ENCODE data around the gene KCTD19.

KCTD19 gene

DNA sequence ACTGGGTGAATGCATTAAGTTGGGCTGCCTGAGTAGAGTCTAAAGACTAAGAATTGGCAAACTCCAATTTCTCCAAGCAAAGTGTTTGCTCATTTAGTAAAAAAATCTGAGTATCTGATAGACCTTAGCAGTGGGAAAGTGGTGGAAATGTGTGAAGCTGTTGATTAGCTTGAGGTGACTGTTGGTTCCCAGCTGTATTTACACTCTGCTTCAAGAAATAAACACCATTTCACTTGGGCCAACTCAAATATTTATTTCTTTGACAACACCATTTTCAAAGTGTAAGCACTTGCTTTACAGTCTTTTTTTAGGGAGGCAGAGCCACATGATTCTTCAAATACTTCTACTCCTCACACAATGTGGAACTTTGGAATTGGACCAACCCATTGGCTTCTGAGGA is 8.7 kb downstream of the KCTD19 start:
- no peak for DNase-seq (ENCODE audit: low read depth in 2 of 2)

- DNase-seq (ENCODE audit: low read depth in 2 of 2) = no peak
These were observed 13.8 kb downstream of the KCTD19 start for GRCh38 chr16:67312719-67313118.

DNA sequence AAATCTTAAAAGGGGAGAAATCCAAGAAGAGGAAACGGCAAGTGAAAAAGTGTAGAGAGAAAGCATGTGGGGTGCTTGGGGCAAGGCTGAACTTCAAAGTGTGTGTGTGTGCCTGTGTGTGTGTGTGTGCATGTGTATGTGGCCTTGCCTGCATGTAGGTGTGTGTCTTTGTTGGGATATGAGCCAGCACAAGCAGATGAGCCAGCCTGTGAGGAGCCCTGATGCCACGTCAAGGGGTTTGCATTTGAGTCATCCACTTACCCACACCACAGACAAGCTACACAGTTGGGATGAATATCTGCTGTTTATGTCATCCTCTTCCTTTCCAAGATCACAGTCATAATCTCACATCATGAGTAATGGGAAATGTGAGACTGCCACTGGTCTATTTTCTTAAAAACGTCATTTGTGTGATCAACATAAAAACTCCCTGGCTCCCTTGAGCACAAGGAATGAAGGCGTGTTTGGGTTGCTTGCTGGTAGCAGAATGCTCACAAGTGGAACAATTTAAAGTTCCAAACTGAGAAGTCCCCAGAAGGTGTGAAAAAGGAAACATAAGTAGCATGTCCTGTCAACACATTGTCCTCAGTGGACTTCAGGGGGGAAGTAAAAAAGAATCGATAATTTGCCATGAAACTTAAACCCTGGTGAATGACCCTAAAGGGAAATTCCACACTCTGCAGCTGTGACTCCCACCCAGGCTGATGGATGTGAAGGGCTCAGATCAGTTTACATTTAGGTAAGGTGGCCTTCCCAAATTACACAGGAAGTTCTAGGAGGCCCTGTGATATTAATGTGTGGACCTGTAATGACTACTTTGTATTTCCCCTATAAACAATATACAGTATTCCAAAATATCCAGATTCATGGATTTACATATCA is 14.7 kb downstream of the KCTD19 start:
- DNase-seq (ENCODE audit: low read depth in 2 of 2) = peak; percentile 53 to 70

- no peak for DNase-seq (ENCODE audit: low read depth in 2 of 2)
These were observed 16.0 kb downstream of the KCTD19 start for GRCh38 chr16:67310561-67310960.

- DNase-seq (ENCODE audit: low read depth in 2 of 2) = no peak
These were observed 21.1 kb downstream of the KCTD19 start for GRCh38 chr16:67305216-67306071.

DNA sequence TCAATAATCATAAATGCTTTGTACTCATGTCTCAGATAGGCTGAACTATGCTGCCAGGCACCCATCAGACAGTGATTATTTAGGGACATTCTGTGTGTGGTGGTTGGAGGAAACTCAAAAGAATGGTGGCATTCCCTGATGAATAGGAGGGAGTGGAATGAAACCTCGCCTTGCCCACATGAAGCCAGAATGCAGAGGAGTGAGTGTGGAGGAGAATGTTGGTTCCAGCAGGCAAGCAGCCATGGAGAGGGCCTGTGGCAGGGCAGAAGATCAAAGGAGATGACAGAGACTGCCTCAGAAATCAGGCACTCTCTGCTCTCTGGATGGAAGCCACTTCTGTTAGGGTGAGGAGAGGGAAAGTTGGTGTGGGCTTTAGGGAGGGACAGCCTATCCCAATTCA is 22.5 kb downstream of the KCTD19 start:
- DNase-seq (ENCODE audit: low read depth in 2 of 2) = no peak

GRCh38 chr16:67302970-67303369 is 23.6 kb downstream of the KCTD19 start:
- DNase-seq (ENCODE audit: low read depth in 2 of 2) = no peak

GRCh38 chr16:67302076-67302475 is 24.5 kb downstream of the KCTD19 start:
- no peak for DNase-seq (ENCODE audit: low read depth in 2 of 2)

- DNase-seq (ENCODE audit: low read depth in 2 of 2) = no peak
These were observed 25.3 kb downstream of the KCTD19 start for GRCh38 chr16:67301080-67301782.

- DNase-seq (ENCODE audit: low read depth in 2 of 2) = no peak
These were observed 27.3 kb downstream of the KCTD19 start for GRCh38 chr16:67299269-67299668.

DNA sequence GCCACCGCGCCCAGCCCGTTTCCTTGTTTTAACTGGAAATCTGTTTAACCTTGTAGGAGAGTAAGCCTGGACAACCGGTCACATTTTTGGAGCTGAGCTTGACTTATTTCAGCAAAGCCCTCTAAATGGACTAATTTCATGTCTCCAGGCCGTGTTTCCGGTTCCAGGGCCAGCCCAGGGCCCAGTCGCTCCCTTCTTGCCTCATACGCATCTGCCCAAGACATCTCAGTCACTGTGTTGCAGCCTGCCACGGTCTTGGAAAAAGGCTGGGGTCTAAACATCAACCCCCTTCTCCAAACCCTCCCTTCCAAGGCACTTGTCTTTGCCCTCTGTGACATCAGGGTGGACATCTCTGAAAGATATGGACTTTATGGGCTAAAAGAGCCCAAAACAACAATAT is 28.3 kb downstream of the KCTD19 start:
- no peak for DNase-seq (ENCODE audit: low read depth in 2 of 2)

- DNase-seq (ENCODE audit: low read depth in 2 of 2) = no peak
These were observed 30.1 kb downstream of the KCTD19 start for GRCh38 chr16:67296420-67296819.

- DNase-seq (ENCODE audit: low read depth in 2 of 2) = no peak
These were observed 31.6 kb downstream of the KCTD19 start for GRCh38 chr16:67294938-67295361.

DNA sequence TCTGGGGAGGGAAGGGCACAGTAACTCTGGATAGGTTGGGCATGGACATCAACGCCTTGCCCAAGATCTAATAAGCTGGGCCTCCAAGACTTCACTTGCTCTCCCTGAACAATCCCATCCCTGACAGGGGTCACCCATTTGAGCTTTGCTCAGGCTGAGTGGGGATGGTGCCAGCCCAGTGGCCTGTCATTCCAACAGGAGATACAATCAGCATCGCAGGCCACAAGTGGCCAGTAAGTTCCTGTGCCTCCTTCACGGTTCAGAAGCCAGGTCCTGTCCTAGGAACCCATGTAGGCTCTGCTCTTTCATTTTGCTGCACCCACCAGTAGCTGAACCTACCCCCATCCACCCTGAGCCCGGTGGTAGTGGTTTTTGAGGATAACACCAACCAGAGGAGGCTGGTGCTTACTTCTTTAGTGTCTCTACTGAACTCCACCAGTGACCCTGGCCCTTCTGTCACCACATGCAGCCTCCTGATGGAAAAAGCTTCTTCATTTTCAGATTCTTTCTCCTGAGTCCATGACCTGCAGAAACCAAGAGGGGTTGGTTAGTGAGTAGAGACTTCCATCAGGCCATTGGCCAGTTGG is 32.3 kb downstream of the KCTD19 start:
- no peak for DNase-seq (ENCODE audit: low read depth in 2 of 2)

- no peak for DNase-seq (ENCODE audit: low read depth in 2 of 2)
These were observed 35.1 kb downstream of the KCTD19 start for GRCh38 chr16:67291461-67291860.

DNA sequence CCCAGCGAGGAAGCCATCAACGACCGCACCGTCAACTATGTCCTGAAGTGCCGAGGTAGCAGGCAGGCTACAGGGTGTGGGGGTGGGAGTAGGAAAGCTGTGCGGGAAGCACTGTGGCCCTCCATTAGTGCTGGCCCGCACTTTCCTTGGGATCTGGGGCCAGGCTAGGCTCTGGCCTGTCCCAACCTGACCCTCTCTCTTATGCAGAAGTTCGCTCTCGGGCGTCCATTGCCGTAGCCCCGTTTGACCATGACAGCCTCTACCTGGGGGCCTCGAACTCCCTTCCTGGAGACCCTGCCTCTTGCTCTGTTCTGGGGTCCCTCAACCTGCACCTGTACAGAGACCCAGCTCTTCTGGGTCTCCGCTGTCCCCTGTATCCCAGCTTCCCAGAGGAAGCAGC is 38.6 kb downstream of the KCTD19 start:
- no peak for DNase-seq (ENCODE audit: low read depth in 2 of 2)

GRCh38 chr16:67286441-67287235 is 39.9 kb downstream of the KCTD19 start:
- DNase-seq (ENCODE audit: low read depth in 2 of 2) = no peak

- no peak for DNase-seq (ENCODE audit: low read depth in 2 of 2)
These were observed 41.6 kb downstream of the KCTD19 start for GRCh38 chr16:67284699-67285646.

- no peak for DNase-seq (ENCODE audit: low read depth in 2 of 2)
These were observed 42.5 kb downstream of the KCTD19 start for GRCh38 chr16:67283826-67284555.
